Transverse colon (tissue), 4 donors: ENCODE measurements around the gene NIBAN1.

Experiments used
- POLR2AphosphoS5 ChIP-seq, 3 donors: sonication (generic); formaldehyde crosslinking; IDR thresholded peaks; one replicate each; pipeline ENCODE4 v1.6.1; 2016; ENCODE audit warnings: antibody characterized with exemption in 3 of 3
- TF ChIP-seq, protein P1 (sequence below), 5 experiments: fragments of 200-600 bp in 3 of 5; fragments of 450-650 bp in 2 of 5; sonication (generic) in 3 of 5; IDR thresholded peaks; 1 replicate in 2 of 5; 2 replicates in 3 of 5; pipeline ENCODE4 v1.5.1; 2016 to 2017; ENCODE audit warnings: antibody characterized with exemption in 5 of 5, inconsistent platforms in 3 of 5, mild to moderate bottlenecking in 2 of 5, moderate library complexity in 1 of 5

GRCh38 chr1:184966989-184967388, 7.3 kb downstream of the NIBAN1 start:
- no peak for TF ChIP-seq POLR2AphosphoS5 (IDR thresholded peaks at IDR 0.05)
- TF ChIP-seq, protein P1, sequence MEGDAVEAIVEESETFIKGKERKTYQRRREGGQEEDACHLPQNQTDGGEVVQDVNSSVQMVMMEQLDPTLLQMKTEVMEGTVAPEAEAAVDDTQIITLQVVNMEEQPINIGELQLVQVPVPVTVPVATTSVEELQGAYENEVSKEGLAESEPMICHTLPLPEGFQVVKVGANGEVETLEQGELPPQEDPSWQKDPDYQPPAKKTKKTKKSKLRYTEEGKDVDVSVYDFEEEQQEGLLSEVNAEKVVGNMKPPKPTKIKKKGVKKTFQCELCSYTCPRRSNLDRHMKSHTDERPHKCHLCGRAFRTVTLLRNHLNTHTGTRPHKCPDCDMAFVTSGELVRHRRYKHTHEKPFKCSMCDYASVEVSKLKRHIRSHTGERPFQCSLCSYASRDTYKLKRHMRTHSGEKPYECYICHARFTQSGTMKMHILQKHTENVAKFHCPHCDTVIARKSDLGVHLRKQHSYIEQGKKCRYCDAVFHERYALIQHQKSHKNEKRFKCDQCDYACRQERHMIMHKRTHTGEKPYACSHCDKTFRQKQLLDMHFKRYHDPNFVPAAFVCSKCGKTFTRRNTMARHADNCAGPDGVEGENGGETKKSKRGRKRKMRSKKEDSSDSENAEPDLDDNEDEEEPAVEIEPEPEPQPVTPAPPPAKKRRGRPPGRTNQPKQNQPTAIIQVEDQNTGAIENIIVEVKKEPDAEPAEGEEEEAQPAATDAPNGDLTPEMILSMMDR (IDR thresholded peaks at IDR 0.05), result no peak
